ENCODE measurements around the gene CD48.
A peak's percentile ranks its signal among the peaks of the same experiment; 100 is the strongest.

The CD48 gene

GRCh38 chr1:160634543-160635491 lies 76.8 kb downstream of the CD48 start:
- DNase-seq (ENCODE audit: low read depth): no peak

- no peak for DNase-seq (ENCODE audit: low read depth)
Observed at GRCh38 chr1:160633330-160633903, 78.2 kb downstream of the CD48 start.

- DNase-seq (ENCODE audit: low read depth): no peak
Observed at GRCh38 chr1:160631983-160632625, 79.5 kb downstream of the CD48 start.

DNA sequence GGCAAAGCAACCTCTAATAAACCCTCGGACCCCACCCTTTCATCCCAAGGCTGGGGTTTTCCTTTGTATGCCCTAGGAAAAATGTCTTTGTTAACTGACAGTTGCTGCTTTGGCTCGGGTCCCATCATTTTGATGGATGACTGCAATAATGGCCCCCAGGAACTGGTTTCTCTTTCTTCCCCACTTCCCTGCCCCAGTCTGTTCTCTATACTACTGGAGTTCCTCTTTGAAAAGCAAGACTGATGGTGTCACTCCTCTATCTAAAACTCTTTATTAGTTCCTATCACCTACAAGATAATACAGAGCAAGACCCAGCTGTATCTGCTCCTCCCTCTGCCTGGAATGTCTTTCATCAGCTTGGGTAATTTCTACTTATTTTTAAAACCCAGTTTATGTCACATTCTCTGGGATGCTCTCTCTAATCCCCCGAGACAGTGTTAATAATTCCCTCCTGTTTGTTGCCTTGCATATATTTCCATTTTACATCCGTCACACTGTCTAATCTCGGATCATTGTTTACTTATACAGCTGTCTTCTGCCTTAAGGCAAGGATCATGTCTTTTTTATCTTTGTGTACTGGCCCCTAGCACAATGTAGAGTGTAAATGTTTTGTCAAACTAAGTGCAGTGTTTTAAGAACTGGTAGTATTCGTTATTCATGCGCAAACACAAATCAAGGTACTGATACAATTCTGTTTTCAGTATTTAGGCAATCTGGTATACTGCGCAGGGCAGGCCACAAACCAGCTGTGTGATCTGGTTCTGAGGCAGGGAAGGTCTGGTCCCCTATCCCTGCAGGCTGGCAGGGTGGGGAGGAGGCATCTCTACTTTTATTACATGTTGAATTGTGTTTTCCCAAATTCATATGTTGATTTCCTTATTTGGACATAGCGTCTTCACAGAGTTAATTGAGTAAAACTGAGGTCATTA lies 80.8 kb downstream of the CD48 start:
- DNase-seq (ENCODE audit: low read depth): no peak

DNA sequence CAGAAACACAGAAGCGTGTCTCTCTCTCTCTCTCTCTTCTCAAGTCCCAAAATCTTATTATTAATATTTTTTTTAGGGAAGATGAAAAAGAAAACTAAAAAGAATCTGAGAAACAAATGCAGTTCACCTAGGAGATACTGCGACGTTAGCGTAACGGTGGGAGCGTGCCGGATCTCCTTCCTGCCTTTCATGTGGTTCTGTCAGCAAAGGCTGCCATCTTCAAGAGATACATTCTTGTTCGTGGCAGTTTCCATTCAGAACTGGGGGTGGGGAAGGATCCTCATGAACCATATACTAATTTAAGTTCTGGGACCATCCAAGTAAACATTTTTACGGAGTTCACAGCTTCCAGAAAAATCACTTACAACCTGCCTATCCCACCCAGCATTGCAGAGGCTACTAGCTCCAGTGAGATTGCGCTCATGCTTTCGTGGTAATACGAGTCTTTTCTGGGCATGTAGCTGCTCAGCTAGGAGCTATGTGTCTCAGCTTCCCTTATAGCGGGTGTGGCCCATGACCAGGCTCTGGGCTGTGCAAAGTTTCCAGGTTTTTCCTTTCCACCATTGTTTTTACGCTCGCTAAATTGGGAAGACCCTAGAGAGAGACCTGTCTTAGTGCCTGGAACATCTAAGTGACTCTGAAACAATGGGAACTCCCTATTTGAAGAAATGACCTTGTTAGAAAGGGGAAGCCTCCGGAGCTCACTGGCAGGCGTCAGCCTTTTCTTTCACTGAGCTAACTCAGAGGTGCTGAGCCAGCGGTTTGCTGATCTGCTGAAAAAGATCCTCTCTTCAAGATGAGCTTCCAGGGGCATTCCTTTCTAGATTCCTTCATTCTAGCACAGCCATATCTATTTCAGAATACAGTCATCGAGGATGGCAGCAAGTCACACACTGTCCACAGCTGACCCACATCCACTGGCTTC lies 82.1 kb downstream of the CD48 start:
- DNase-seq (ENCODE audit: low read depth): peak; percentile 79

GRCh38 chr1:160628799-160629263 lies 82.8 kb downstream of the CD48 start:
- peak; percentile 26 for DNase-seq (ENCODE audit: low read depth)

All from T follicular helper cell (primary cell).